Measurements from ENCODE around the gene HIRA.
"Not testable (repeated sequence)": the region's sequence is repeated elsewhere in the genome, so short reads cannot be mapped to it uniquely, and the experiment has no call there.

Gene HIRA

GRCh38 chr22:19373450-19373849 lies 58.1 kb downstream of the HIRA start:
- no peak for DNase-seq
- Histone ChIP-seq H3K36me3 (ENCODE audit: control insufficient read depth in 4 of 4, insufficient read depth in 4 of 4, low read length in 3 of 4) (peaks cover 23 to 89% (median 71%) of the 10 kb centered on the region in 4 experiments), H3K27ac (ENCODE audit: insufficient read depth in 1 of 2, low read depth in 1 of 2, low read length in 2 of 2, poor library complexity in 1 of 2, severe bottlenecking in 2 of 2) (no peak overlapping the region), H3K9me3 (ENCODE audit: control extremely low read depth in 1 of 5, control insufficient read depth in 4 of 5, insufficient read depth in 2 of 5, low read depth in 1 of 5, low read length in 4 of 5) (no peaks in the 10 kb centered on the region), H3K4me1 (ENCODE audit: control extremely low read depth in 1 of 4, control insufficient read depth in 4 of 4, insufficient read depth in 4 of 4, low read length in 3 of 4) (no peaks in the 10 kb centered on the region), H3K4me3 (ENCODE audit: control insufficient read depth in 1 of 7, extremely low read depth in 1 of 7, insufficient read depth in 4 of 7, low read depth in 2 of 7, low read length in 6 of 7) (no peak overlapping the region), H3K27me3 (replicated peaks in 2 of 5; ENCODE audit: control insufficient read depth in 4 of 5, insufficient read depth in 5 of 5, low read length in 4 of 5) (no peaks in the 10 kb centered on the region)
- WGBS (ENCODE audit: insufficient coverage): 97% methylated on average over 5 of the region's 5 CpGs
- ChIA-PET CTCF (no interaction called here), POLR2A (no interaction called here)

DNA sequence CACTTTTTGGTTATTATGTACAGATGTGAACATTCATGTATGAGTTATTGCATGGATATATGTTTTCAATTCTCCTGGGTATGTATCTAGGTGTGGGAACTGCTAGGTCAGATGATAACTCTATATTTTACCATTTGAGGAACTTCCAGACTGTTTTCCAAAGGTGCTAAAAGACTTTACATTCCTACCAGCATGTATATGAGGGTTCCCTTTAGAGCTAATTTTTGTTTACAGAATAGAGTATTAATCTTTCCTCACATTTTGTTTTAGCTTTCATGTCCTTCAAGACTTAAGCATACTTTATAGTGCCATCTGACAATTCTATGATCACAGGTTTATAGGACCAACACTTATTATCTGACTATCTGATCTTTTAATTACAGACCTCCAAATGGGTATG lies 59.6 kb downstream of the HIRA start:
- Histone ChIP-seq H3K4me3 (ENCODE audit: control insufficient read depth in 1 of 7, extremely low read depth in 1 of 7, insufficient read depth in 4 of 7, low read depth in 2 of 7, low read length in 6 of 7) (no peak overlapping the region), H3K4me1 (ENCODE audit: control extremely low read depth in 1 of 4, control insufficient read depth in 4 of 4, insufficient read depth in 4 of 4, low read length in 3 of 4) (no peaks in the 10 kb centered on the region), H3K9me3 (ENCODE audit: control extremely low read depth in 1 of 5, control insufficient read depth in 4 of 5, insufficient read depth in 2 of 5, low read depth in 1 of 5, low read length in 4 of 5) (no peaks in the 10 kb centered on the region), H3K27ac (ENCODE audit: insufficient read depth in 1 of 2, low read depth in 1 of 2, low read length in 2 of 2, poor library complexity in 1 of 2, severe bottlenecking in 2 of 2) (no peak overlapping the region), H3K36me3 (ENCODE audit: control insufficient read depth in 4 of 4, insufficient read depth in 4 of 4, low read length in 3 of 4) (peaks cover 16 to 83% (median 63%) of the 10 kb centered on the region in 4 experiments), H3K27me3 (replicated peaks in 2 of 5; ENCODE audit: control insufficient read depth in 4 of 5, insufficient read depth in 5 of 5, low read length in 4 of 5) (no peaks in the 10 kb centered on the region)
- ChIA-PET POLR2A (no interaction called here), CTCF (no interaction called here)
- DNase-seq: no peak

- Histone ChIP-seq H3K27me3 (replicated peaks in 2 of 5; ENCODE audit: control insufficient read depth in 4 of 5, insufficient read depth in 5 of 5, low read length in 4 of 5) (no peaks in the 10 kb centered on the region), H3K4me1 (ENCODE audit: control extremely low read depth in 1 of 4, control insufficient read depth in 4 of 4, insufficient read depth in 4 of 4, low read length in 3 of 4) (no peaks in the 10 kb centered on the region), H3K4me3 (ENCODE audit: control insufficient read depth in 1 of 7, extremely low read depth in 1 of 7, insufficient read depth in 4 of 7, low read depth in 2 of 7, low read length in 6 of 7) (no peak overlapping the region), H3K27ac (ENCODE audit: insufficient read depth in 1 of 2, low read depth in 1 of 2, low read length in 2 of 2, poor library complexity in 1 of 2, severe bottlenecking in 2 of 2) (no peak overlapping the region), H3K9me3 (ENCODE audit: control extremely low read depth in 1 of 5, control insufficient read depth in 4 of 5, insufficient read depth in 2 of 5, low read depth in 1 of 5, low read length in 4 of 5) (no peaks in the 10 kb centered on the region), H3K36me3 (ENCODE audit: control insufficient read depth in 4 of 4, insufficient read depth in 4 of 4, low read length in 3 of 4) (peaks cover 23 to 66% (median 45%) of the 10 kb centered on the region in 4 experiments)
- no peak for DNase-seq
- 95% methylated on average over 2 of the region's 2 CpGs for WGBS (ENCODE audit: insufficient coverage)
- ChIA-PET POLR2A (interaction anchor here (0.7 kb wide), 1 partner anchor 84 kb away, joined by 3 read pairs; no protein-coding TSS in a partner anchor), CTCF (interaction anchor here (1.1 kb wide), 1 partner anchor 189 kb away, joined by 4 read pairs; no protein-coding TSS in a partner anchor)
Observed at GRCh38 chr22:19368876-19369275, 62.7 kb downstream of the HIRA start.

- Histone ChIP-seq H3K27me3 (replicated peaks in 2 of 5; ENCODE audit: control insufficient read depth in 4 of 5, insufficient read depth in 5 of 5, low read length in 4 of 5) (no peaks in the 10 kb centered on the region), H3K9me3 (ENCODE audit: control extremely low read depth in 1 of 5, control insufficient read depth in 4 of 5, insufficient read depth in 2 of 5, low read depth in 1 of 5, low read length in 4 of 5) (no peaks in the 10 kb centered on the region), H3K36me3 (ENCODE audit: control insufficient read depth in 4 of 4, insufficient read depth in 4 of 4, low read length in 3 of 4) (peaks cover 21 to 62% (median 40%) of the 10 kb centered on the region in 4 experiments), H3K4me1 (ENCODE audit: control extremely low read depth in 1 of 4, control insufficient read depth in 4 of 4, insufficient read depth in 4 of 4, low read length in 3 of 4) (no peaks in the 10 kb centered on the region), H3K4me3 (ENCODE audit: control insufficient read depth in 1 of 7, extremely low read depth in 1 of 7, insufficient read depth in 4 of 7, low read depth in 2 of 7, low read length in 6 of 7) (no peak overlapping the region), H3K27ac (ENCODE audit: insufficient read depth in 1 of 2, low read depth in 1 of 2, low read length in 2 of 2, poor library complexity in 1 of 2, severe bottlenecking in 2 of 2) (no peak overlapping the region)
- no peak for DNase-seq
- ChIA-PET POLR2A (interaction anchor here (0.7 kb wide), 1 partner anchor 83 kb away, joined by 3 read pairs; no protein-coding TSS in a partner anchor), CTCF (interaction anchor here (1.1 kb wide), 1 partner anchor 188 kb away, joined by 4 read pairs; no protein-coding TSS in a partner anchor)
- 100% methylated on average over 2 of the region's 3 CpGs for WGBS (ENCODE audit: insufficient coverage)
Observed at GRCh38 chr22:19367763-19368367, 63.7 kb downstream of the HIRA start.

DNA sequence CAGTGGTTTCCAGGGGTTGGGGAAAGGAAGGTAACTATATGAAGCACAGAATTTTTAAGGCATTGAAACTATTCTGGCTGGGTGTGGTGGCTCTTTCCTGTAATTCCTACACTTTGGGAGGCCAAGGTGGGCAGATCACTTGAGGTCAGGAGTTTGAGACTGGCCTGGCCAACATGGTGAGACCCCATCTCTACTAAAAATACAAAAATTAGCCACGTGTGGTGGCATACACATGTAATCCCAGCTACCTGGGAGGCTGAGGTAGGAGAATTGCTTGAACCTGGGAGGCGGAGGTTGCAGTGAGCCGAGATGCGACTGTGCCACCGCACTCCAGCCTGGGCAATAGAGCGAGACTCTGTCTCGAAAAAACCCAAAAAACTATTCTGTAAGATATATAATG lies 68.0 kb downstream of the HIRA start:
- H3K4me1 ChIP-seq (ENCODE audit: control extremely low read depth in 1 of 4, control insufficient read depth in 4 of 4, insufficient read depth in 4 of 4, low read length in 3 of 4); H3K4me3 ChIP-seq (ENCODE audit: control insufficient read depth in 1 of 7, extremely low read depth in 1 of 7, insufficient read depth in 4 of 7, low read depth in 2 of 7, low read length in 6 of 7); H3K9me3 ChIP-seq (ENCODE audit: control extremely low read depth in 1 of 5, control insufficient read depth in 4 of 5, insufficient read depth in 2 of 5, low read depth in 1 of 5, low read length in 4 of 5); H3K27ac ChIP-seq (ENCODE audit: insufficient read depth in 1 of 2, low read depth in 1 of 2, low read length in 2 of 2, poor library complexity in 1 of 2, severe bottlenecking in 2 of 2); CTCF ChIA-PET; H3K27me3 ChIP-seq (replicated peaks in 2 of 5; ENCODE audit: control insufficient read depth in 4 of 5, insufficient read depth in 5 of 5, low read length in 4 of 5); DNase-seq: not testable (repeated sequence)
- peaks cover 18 to 62% (median 43%) of the 10 kb centered on the region in 4 experiments for H3K36me3 ChIP-seq (ENCODE audit: control insufficient read depth in 4 of 4, insufficient read depth in 4 of 4, low read length in 3 of 4)
- POLR2A ChIA-PET: interaction anchor here (0.6 kb wide), 1 partner anchor 190 kb away, joined by 3 read pairs; no protein-coding TSS in a partner anchor
- whole genome bisulfite sequencing (ENCODE audit: insufficient coverage): 100% methylated on average over 1 of the region's 7 CpGs

DNA sequence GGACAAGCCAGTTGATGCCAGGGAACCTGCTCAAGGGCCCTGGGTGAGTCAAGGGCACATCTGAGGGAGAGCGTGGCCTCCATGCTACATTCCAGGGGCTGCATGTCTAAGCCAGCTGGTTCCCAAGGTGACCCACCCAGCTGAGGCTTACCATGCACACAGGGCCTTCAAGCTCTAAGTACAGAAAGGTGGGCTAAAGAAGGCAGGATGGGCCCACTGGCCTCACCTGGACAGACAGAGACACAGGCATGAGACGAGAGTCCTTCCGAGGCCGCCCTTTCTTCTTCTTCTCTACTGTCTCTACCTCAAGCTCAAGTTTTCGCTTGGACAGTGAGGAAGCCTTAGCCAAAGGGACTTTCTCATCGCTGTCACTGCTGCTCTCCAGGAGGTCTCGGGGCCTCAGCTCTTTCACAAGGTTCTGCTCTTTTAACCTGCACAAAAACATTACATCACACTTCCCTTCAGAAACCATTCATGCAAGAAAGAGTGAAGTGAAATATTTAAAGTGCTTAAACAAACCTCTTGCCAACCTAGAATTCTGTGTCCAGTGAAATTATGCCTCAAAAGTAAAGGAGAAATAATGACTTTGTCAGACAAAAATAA lies 69.9 kb downstream of the HIRA start:
- Histone ChIP-seq H3K27me3 (replicated peaks in 2 of 5; ENCODE audit: control insufficient read depth in 4 of 5, insufficient read depth in 5 of 5, low read length in 4 of 5) (no peaks in the 10 kb centered on the region), H3K36me3 (ENCODE audit: control insufficient read depth in 4 of 4, insufficient read depth in 4 of 4, low read length in 3 of 4) (peaks cover 18 to 73% (median 48%) of the 10 kb centered on the region in 4 experiments), H3K4me1 (ENCODE audit: control extremely low read depth in 1 of 4, control insufficient read depth in 4 of 4, insufficient read depth in 4 of 4, low read length in 3 of 4) (no peaks in the 10 kb centered on the region), H3K4me3 (ENCODE audit: control insufficient read depth in 1 of 7, extremely low read depth in 1 of 7, insufficient read depth in 4 of 7, low read depth in 2 of 7, low read length in 6 of 7) (no peak overlapping the region), H3K9me3 (ENCODE audit: control extremely low read depth in 1 of 5, control insufficient read depth in 4 of 5, insufficient read depth in 2 of 5, low read depth in 1 of 5, low read length in 4 of 5) (no peaks in the 10 kb centered on the region), H3K27ac (ENCODE audit: insufficient read depth in 1 of 2, low read depth in 1 of 2, low read length in 2 of 2, poor library complexity in 1 of 2, severe bottlenecking in 2 of 2) (no peak overlapping the region)
- ChIA-PET POLR2A (interaction anchor here (0.5 kb wide), 1 partner anchor 41 kb away, joined by 3 read pairs; no protein-coding TSS in a partner anchor), CTCF (no interaction called here)
- peak; percentile 6 to 40 (median 19) for DNase-seq
- WGBS (ENCODE audit: insufficient coverage): 94% methylated on average over 5 of the region's 7 CpGs

- peaks cover 15 to 79% (median 55%) of the 10 kb centered on the region in 4 experiments for H3K36me3 ChIP-seq (ENCODE audit: control insufficient read depth in 4 of 4, insufficient read depth in 4 of 4, low read length in 3 of 4)
- ChIA-PET CTCF (no interaction called here), POLR2A (no interaction called here)
- no peaks in the 10 kb centered on the region for H3K27me3 ChIP-seq (replicated peaks in 2 of 5; ENCODE audit: control insufficient read depth in 4 of 5, insufficient read depth in 5 of 5, low read length in 4 of 5)
- H3K9me3 ChIP-seq (ENCODE audit: control extremely low read depth in 1 of 5, control insufficient read depth in 4 of 5, insufficient read depth in 2 of 5, low read depth in 1 of 5, low read length in 4 of 5): no peaks in the 10 kb centered on the region
- 91% methylated on average over 2 of the region's 2 CpGs for WGBS (ENCODE audit: insufficient coverage)
- DNase-seq: no peak
- no peaks in the 10 kb centered on the region for H3K4me1 ChIP-seq (ENCODE audit: control extremely low read depth in 1 of 4, control insufficient read depth in 4 of 4, insufficient read depth in 4 of 4, low read length in 3 of 4)
- H3K4me3 ChIP-seq (ENCODE audit: control insufficient read depth in 1 of 7, extremely low read depth in 1 of 7, insufficient read depth in 4 of 7, low read depth in 2 of 7, low read length in 6 of 7): no peak overlapping the region
- no peak overlapping the region for H3K27ac ChIP-seq (ENCODE audit: insufficient read depth in 1 of 2, low read depth in 1 of 2, low read length in 2 of 2, poor library complexity in 1 of 2, severe bottlenecking in 2 of 2)
Observed at GRCh38 chr22:19360862-19361261, 70.7 kb downstream of the HIRA start.

All from common myeloid progenitor, CD34-positive (primary cell).